H9 (cell line): ENCODE measurements around the gene BAG1. TPM values are rescaled to one million over a fixed set of nuclear protein-coding genes. Genes with fewer than 3 reads are reported as not detected.

ENCODE experiments used
- DNase-seq: peaks from one replicate; pipeline ENCODE4 v3.0.0-alpha.2; 2017
- H2AFZ ChIP-seq: one replicate; pipeline ENCODE4 v1.6.1; 2013; ENCODE audit warnings: mild to moderate bottlenecking, low read length, control low read depth, moderate library complexity
- H2AK5ac ChIP-seq: 2 replicates; pipeline ENCODE4 v1.6.1; 2013; ENCODE audit warnings: low read length, control low read depth, mixed read lengths; ENCODE audit not compliant: insufficient read length
- H2BK120ac ChIP-seq: one replicate; pipeline ENCODE4 v1.6.1; 2013; ENCODE audit warnings: low read depth, mild to moderate bottlenecking, low read length, control low read depth, inconsistent platforms; ENCODE audit not compliant: poor library complexity, severe bottlenecking
- H2BK12ac ChIP-seq: 2 replicates; pipeline ENCODE4 v1.6.1; 2013; ENCODE audit warnings: low read length, control low read depth, mixed read lengths, low read depth; ENCODE audit not compliant: insufficient read length
- H2BK15ac ChIP-seq: 2 replicates; pipeline ENCODE4 v1.6.1; 2013; ENCODE audit warnings: low read depth, low read length, control low read depth
- H2BK20ac ChIP-seq: one replicate; pipeline ENCODE4 v1.6.1; 2013; ENCODE audit warnings: low read depth, mild to moderate bottlenecking, low read length, control low read depth, inconsistent platforms; ENCODE audit not compliant: poor library complexity, severe bottlenecking
- H2BK5ac ChIP-seq: 2 replicates; pipeline ENCODE4 v1.6.1; 2013; ENCODE audit warnings: low read length, control low read depth, mixed read lengths; ENCODE audit not compliant: insufficient read length
- H3K14ac ChIP-seq: 2 replicates; pipeline ENCODE4 v1.6.1; 2013; ENCODE audit warnings: low read length, control low read depth; ENCODE audit not compliant: insufficient read depth
- H3K18ac ChIP-seq: 2 replicates; pipeline ENCODE4 v1.6.1; 2013; ENCODE audit warnings: low read depth, mild to moderate bottlenecking, mixed read lengths, low read length, control low read depth; ENCODE audit not compliant: insufficient read length
- H3K23ac ChIP-seq: 2 replicates; pipeline ENCODE4 v1.6.1; 2013; ENCODE audit warnings: low read length, control low read depth, mixed read lengths, low read depth; ENCODE audit not compliant: insufficient read length
- H3K23me2 ChIP-seq: 2 replicates; pipeline ENCODE4 v1.6.1; 2013; ENCODE audit warnings: low read depth, mild to moderate bottlenecking, mixed read lengths, low read length, control low read depth; ENCODE audit not compliant: insufficient read length, poor library complexity, severe bottlenecking
- H3K27ac ChIP-seq: 2 replicates; pipeline ENCODE4 v1.5.1; 2013; ENCODE audit warnings: low read length, control low read depth, mixed read lengths, low read depth; ENCODE audit not compliant: insufficient read length
- H3K27me3 ChIP-seq: 2 replicates; pipeline ENCODE4 v1.6.1; 2013; ENCODE audit warnings: low read length, control low read depth, inconsistent platforms; ENCODE audit not compliant: insufficient read depth
- H3K4ac ChIP-seq: 2 replicates; pipeline ENCODE4 v1.6.1; 2013; ENCODE audit warnings: low read depth, mild to moderate bottlenecking, control low read depth, inconsistent platforms, low read length, moderate library complexity
- H3K4me1 ChIP-seq: 2 replicates; pipeline ENCODE4 v1.6.1; 2013; ENCODE audit warnings: low read length, control low read depth, inconsistent platforms; ENCODE audit not compliant: insufficient read depth
- H3K4me2 ChIP-seq: 2 replicates; pipeline ENCODE4 v1.6.1; 2013; ENCODE audit warnings: low read length, control low read depth, mixed read lengths; ENCODE audit not compliant: insufficient read length, insufficient read depth
- H3K56ac ChIP-seq: 2 replicates; pipeline ENCODE4 v1.6.1; 2013; ENCODE audit warnings: low read depth, mild to moderate bottlenecking, mixed read lengths, low read length, control low read depth; ENCODE audit not compliant: insufficient read length
- H3K79me1 ChIP-seq: 2 replicates; pipeline ENCODE4 v1.6.1; 2013; ENCODE audit warnings: low read depth, mild to moderate bottlenecking, moderate library complexity, low read length, control low read depth, inconsistent platforms; ENCODE audit not compliant: insufficient read depth, poor library complexity, severe bottlenecking
- H3K79me2 ChIP-seq: 2 replicates; pipeline ENCODE4 v1.6.1; 2013; ENCODE audit warnings: low read length, control low read depth, inconsistent platforms; ENCODE audit not compliant: insufficient read depth
- H3K9ac ChIP-seq: 2 replicates; pipeline ENCODE4 v1.6.1; 2013; ENCODE audit warnings: low read length, control low read depth, mixed read lengths; ENCODE audit not compliant: insufficient read length; ENCODE audit errors: extremely low read depth
- H3K9me3 ChIP-seq: one replicate; pipeline ENCODE4 v1.6.1; 2013; ENCODE audit warnings: low read depth, low read length, inconsistent platforms; ENCODE audit not compliant: control insufficient read depth
- H3T11ph ChIP-seq: one replicate; pipeline ENCODE4 v1.6.1; 2013; ENCODE audit warnings: mild to moderate bottlenecking, low read length, control low read depth, inconsistent platforms
- H4K20me1 ChIP-seq: one replicate; pipeline ENCODE4 v1.6.1; 2013; ENCODE audit not compliant: control insufficient read depth, insufficient read length, insufficient read depth
- H4K5ac ChIP-seq: 2 replicates; pipeline ENCODE4 v1.6.1; 2013; ENCODE audit warnings: low read depth, mild to moderate bottlenecking, mixed read lengths, low read length, control low read depth; ENCODE audit not compliant: insufficient read length
- H4K8ac ChIP-seq: replicated peaks from 2 replicates; pipeline ENCODE4 v1.6.1; 2013; ENCODE audit warnings: low read length, control low read depth, mixed read lengths, low read depth; ENCODE audit not compliant: insufficient read length
- H4K91ac ChIP-seq: 2 replicates; pipeline ENCODE4 v1.6.1; 2013; ENCODE audit warnings: low read depth, mild to moderate bottlenecking, moderate library complexity, mixed read lengths, low read length, control low read depth; ENCODE audit not compliant: insufficient read length
- H3K27ac Mint-ChIP-seq, 3 experiments: 2 replicates in 2 of 3; 3 replicates in 1 of 3; pipeline ENCODE4 v1.8.0; 2020 to 2021; ENCODE audit warnings: mixed read lengths in 3 of 3, mild to moderate bottlenecking in 1 of 3, moderate library complexity in 1 of 3
- H3K27me3 Mint-ChIP-seq: 2 replicates; pipeline ENCODE4 v1.8.0; 2021; ENCODE audit warnings: low read depth, mild to moderate bottlenecking, moderate library complexity, mixed read lengths
- H3K36me3 Mint-ChIP-seq, 3 experiments: 2 replicates in 2 of 3; 3 replicates in 1 of 3; pipeline ENCODE4 v1.8.0; 2020 to 2021; ENCODE audit warnings: low read depth in 3 of 3, mixed read lengths in 3 of 3; ENCODE audit not compliant: insufficient read depth in 1 of 3
- H3K4me1 Mint-ChIP-seq, 2 experiments: 2 replicates each; pipeline ENCODE4 v1.8.0; 2020; ENCODE audit warnings: mixed read lengths in 2 of 2
- H3K4me3 Mint-ChIP-seq, 2 experiments: 2 replicates in 1 of 2; 3 replicates in 1 of 2; pipeline ENCODE4 v1.8.0; 2020 to 2021; ENCODE audit warnings: mild to moderate bottlenecking in 2 of 2, mixed read lengths in 2 of 2, moderate library complexity in 1 of 2
- H3K9me3 Mint-ChIP-seq, 2 experiments: 2 replicates in 1 of 2; 3 replicates in 1 of 2; pipeline ENCODE4 v1.8.0; 2020; ENCODE audit warnings: mild to moderate bottlenecking in 2 of 2, mixed read lengths in 2 of 2, moderate library complexity in 1 of 2
- WGBS: extraction: QIAGEN DNeasy Blood & Tissue Kit; methylation state at CpG from one replicate; pipeline ENCODE4 v1.1.7; 2013; ENCODE audit warnings: missing lambda C conversion rate, low lambda C conversion rate, mixed read lengths; ENCODE audit not compliant: insufficient read length; ENCODE audit errors: extremely low coverage; 5-methylcytosine and 5-hydroxymethylcytosine counted together
- total RNA-seq: library from RNA; stranded (reverse); gene quantifications from 2 replicates; pipeline ENCODE4 v1.2.1, GENCODE V29; 2021
- TF ChIP-seq, protein P1 (sequence below): fragments of 200-600 bp; sonication (generic); conservative IDR thresholded peaks from 3 replicates; pipeline ENCODE4 v1.8.0; 2021; ENCODE audit warnings: antibody characterized with exemption, mild to moderate bottlenecking

BAG1 gene
- total RNA-seq, 1 experiment from 2014 or later = 66.4 TPM

DNA sequence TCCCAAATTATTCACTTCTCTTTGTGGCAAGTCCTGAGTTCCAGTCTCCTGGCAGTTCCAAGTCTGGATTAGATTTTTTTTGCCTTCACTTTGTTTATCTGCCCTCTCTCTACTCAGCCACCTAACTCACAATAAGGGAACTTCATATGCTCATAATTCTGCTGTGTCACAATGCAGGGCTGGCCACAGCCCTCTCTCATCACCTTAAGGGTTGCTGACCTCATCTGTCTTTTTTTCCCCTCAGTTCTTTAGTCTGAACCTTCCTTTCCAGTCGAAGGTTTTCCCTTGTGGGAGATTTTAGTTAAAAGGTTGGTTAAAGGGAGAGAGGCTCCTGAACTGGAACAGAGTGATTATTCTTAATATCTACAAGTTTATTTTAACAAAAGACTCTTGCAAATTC, 4.1 kb downstream of the BAG1 start:
- TF ChIP-seq, protein P1, sequence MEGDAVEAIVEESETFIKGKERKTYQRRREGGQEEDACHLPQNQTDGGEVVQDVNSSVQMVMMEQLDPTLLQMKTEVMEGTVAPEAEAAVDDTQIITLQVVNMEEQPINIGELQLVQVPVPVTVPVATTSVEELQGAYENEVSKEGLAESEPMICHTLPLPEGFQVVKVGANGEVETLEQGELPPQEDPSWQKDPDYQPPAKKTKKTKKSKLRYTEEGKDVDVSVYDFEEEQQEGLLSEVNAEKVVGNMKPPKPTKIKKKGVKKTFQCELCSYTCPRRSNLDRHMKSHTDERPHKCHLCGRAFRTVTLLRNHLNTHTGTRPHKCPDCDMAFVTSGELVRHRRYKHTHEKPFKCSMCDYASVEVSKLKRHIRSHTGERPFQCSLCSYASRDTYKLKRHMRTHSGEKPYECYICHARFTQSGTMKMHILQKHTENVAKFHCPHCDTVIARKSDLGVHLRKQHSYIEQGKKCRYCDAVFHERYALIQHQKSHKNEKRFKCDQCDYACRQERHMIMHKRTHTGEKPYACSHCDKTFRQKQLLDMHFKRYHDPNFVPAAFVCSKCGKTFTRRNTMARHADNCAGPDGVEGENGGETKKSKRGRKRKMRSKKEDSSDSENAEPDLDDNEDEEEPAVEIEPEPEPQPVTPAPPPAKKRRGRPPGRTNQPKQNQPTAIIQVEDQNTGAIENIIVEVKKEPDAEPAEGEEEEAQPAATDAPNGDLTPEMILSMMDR = no peak
- no peak overlapping the region for H2BK5ac ChIP-seq
- H3K18ac ChIP-seq = no peak overlapping the region
- H2BK15ac ChIP-seq = no peak overlapping the region
- H3K27me3 ChIP-seq = no peaks in the 10 kb centered on the region
- H3K27ac ChIP-seq = no peak overlapping the region
- no peaks in the 10 kb centered on the region for H4K20me1 ChIP-seq
- no peak overlapping the region for H3K56ac ChIP-seq
- H3K23me2 ChIP-seq = peaks cover 4% of the 10 kb centered on the region
- no peak overlapping the region for H3K4me2 ChIP-seq
- H2AK5ac ChIP-seq = no peak overlapping the region
- Mint-ChIP-seq H3K36me3 (peaks cover 40 to 67% (median 63%) of the 10 kb centered on the region in 3 experiments), H3K27me3 (no peaks in the 10 kb centered on the region), H3K4me1 (peaks cover 9 to 11% of the 10 kb centered on the region in 2 experiments), H3K9me3 (no peaks in the 10 kb centered on the region), H3K4me3 (no peak overlapping the region), H3K27ac (no peak overlapping the region)
- no peak for DNase-seq
- H3K79me2 ChIP-seq = peaks cover 14% of the 10 kb centered on the region; the same call in 1 of the 2 replicates
- WGBS = no CpG with 5 or more reads among the region's 1 CpG
- H2BK120ac ChIP-seq = no peak overlapping the region
- H3K79me1 ChIP-seq = peaks cover 5% of the 10 kb centered on the region
- H2BK20ac ChIP-seq = no peak overlapping the region
- no peak overlapping the region for H4K8ac ChIP-seq
- H3K9me3 ChIP-seq = no peaks in the 10 kb centered on the region
- no peak overlapping the region for H3K9ac ChIP-seq
- no peak overlapping the region for H4K91ac ChIP-seq
- H2BK12ac ChIP-seq = no peak overlapping the region
- H3K14ac ChIP-seq = no peak overlapping the region
- H3K4me1 ChIP-seq = peaks cover under 1% of the 10 kb centered on the region; the same call in 1 of the 2 replicates
- no peak overlapping the region for H4K5ac ChIP-seq
- H2AFZ ChIP-seq = no peak overlapping the region
- H3K4ac ChIP-seq = no peak overlapping the region
- no peak overlapping the region for H3T11ph ChIP-seq
- no peak overlapping the region for H3K23ac ChIP-seq
